Liver (tissue), 9 donors: ENCODE data around the gene WFIKKN1. TPM values are rescaled to one million over a fixed set of nuclear protein-coding genes. Genes with fewer than 3 reads are reported as not detected.
A peak's percentile ranks its signal among the peaks of the same experiment; 100 is the strongest.

ENCODE experiments used
- DNase-seq: peaks from one replicate; pipeline ENCODE4 v3.0.0-alpha.2; 2017; ENCODE audit warnings: low spot score
- H3K27ac ChIP-seq, 2 donors: one replicate each; pipeline ENCODE4 v1.7.0; 2013; ENCODE audit warnings: inconsistent platforms in 2 of 2, low read length in 2 of 2, control low read depth in 1 of 2, low read depth in 1 of 2, mild to moderate bottlenecking in 1 of 2
- H3K27me3 ChIP-seq, 4 donors: one replicate each; pipeline versions ENCODE4 v1.6.1 to v1.7.0; 2013; ENCODE audit warnings: low read length in 3 of 4, inconsistent platforms in 1 of 4, mild to moderate bottlenecking in 1 of 4, moderate library complexity in 1 of 4; ENCODE audit not compliant: control insufficient read depth in 4 of 4, insufficient read depth in 4 of 4
- H3K36me3 ChIP-seq, 4 donors: one replicate each; pipeline versions ENCODE4 v1.6.1 to v1.7.0; 2013; ENCODE audit warnings: low read length in 3 of 4, mild to moderate bottlenecking in 3 of 4, low read depth in 1 of 4, moderate library complexity in 1 of 4; ENCODE audit not compliant: control insufficient read depth in 4 of 4, insufficient read depth in 3 of 4
- H3K4me1 ChIP-seq, 4 donors: one replicate each; pipeline versions ENCODE4 v1.6.1 to v1.7.0; 2013; ENCODE audit warnings: low read length in 3 of 4, mild to moderate bottlenecking in 3 of 4, moderate library complexity in 1 of 4; ENCODE audit not compliant: control insufficient read depth in 4 of 4, insufficient read depth in 4 of 4
- H3K4me3 ChIP-seq, 3 donors: one replicate each; pipeline versions ENCODE4 v1.6.1 to v1.7.0; 2013; ENCODE audit warnings: low read length in 3 of 3, control low read depth in 1 of 3, low read depth in 1 of 3, mild to moderate bottlenecking in 1 of 3
- H3K9ac ChIP-seq, 2 donors: one replicate each; pipeline ENCODE4 v1.7.0; 2013; ENCODE audit warnings: low read length in 2 of 2, mild to moderate bottlenecking in 2 of 2, moderate library complexity in 2 of 2, control low read depth in 1 of 2, low read depth in 1 of 2
- H3K9me3 ChIP-seq, 4 donors: one replicate each; pipeline versions ENCODE4 v1.6.1 to v1.7.0; 2013; ENCODE audit warnings: low read length in 3 of 4; ENCODE audit not compliant: control insufficient read depth in 4 of 4
- ATF3 ChIP-seq: IDR thresholded peaks from 2 replicates; pipeline ENCODE4 v1.6.1; 2016; ENCODE audit warnings: antibody characterized with exemption
- EGR1 ChIP-seq, 2 donors: IDR thresholded peaks; 2 replicates each; pipeline ENCODE4 v1.6.1; 2016 to 2018; ENCODE audit warnings: antibody characterized with exemption in 2 of 2, low read depth in 2 of 2
- FOXA1 ChIP-seq: IDR thresholded peaks from 2 replicates; pipeline ENCODE4 v1.6.1; 2016; ENCODE audit warnings: antibody characterized with exemption
- FOXA2 ChIP-seq: IDR thresholded peaks from 2 replicates; pipeline ENCODE4 v1.6.1; 2016; ENCODE audit warnings: antibody characterized with exemption
- GABPA ChIP-seq, 2 donors: IDR thresholded peaks in 1 of 2; conservative IDR thresholded peaks in 1 of 2; 2 replicates each; pipeline ENCODE4 v1.6.1; 2016; ENCODE audit warnings: antibody characterized with exemption in 2 of 2, mild to moderate bottlenecking in 1 of 2, moderate library complexity in 1 of 2
- HNF4A ChIP-seq, 2 donors: conservative IDR thresholded peaks; 2 replicates each; pipeline ENCODE4 v1.6.1; 2016; ENCODE audit warnings: antibody characterized with exemption in 2 of 2, mild to moderate bottlenecking in 2 of 2
- HNF4G ChIP-seq: IDR thresholded peaks from 2 replicates; pipeline ENCODE4 v1.6.1; 2016; ENCODE audit warnings: antibody characterized with exemption
- JUND ChIP-seq, 2 donors: IDR thresholded peaks; 2 replicates each; pipeline ENCODE4 v1.6.1; 2016; ENCODE audit warnings: antibody characterized with exemption in 2 of 2
- MAX ChIP-seq: IDR thresholded peaks from 2 replicates; pipeline ENCODE4 v1.6.1; 2016; ENCODE audit warnings: antibody characterized with exemption
- NR2F2 ChIP-seq: IDR thresholded peaks from 2 replicates; pipeline ENCODE4 v1.6.1; 2016; ENCODE audit warnings: antibody characterized with exemption
- RAD21 ChIP-seq, 2 donors: IDR thresholded peaks; 2 replicates each; pipeline ENCODE4 v1.6.1; 2016; ENCODE audit warnings: antibody characterized with exemption in 2 of 2, mild to moderate bottlenecking in 2 of 2
- REST ChIP-seq: IDR thresholded peaks from 2 replicates; pipeline ENCODE4 v1.6.1; 2016; ENCODE audit warnings: antibody characterized with exemption, mild to moderate bottlenecking
- RXRA ChIP-seq, 2 donors: IDR thresholded peaks; 2 replicates each; pipeline ENCODE4 v1.6.1; 2017 to 2018; ENCODE audit warnings: antibody characterized with exemption in 2 of 2, mild to moderate bottlenecking in 1 of 2
- SP1 ChIP-seq: IDR thresholded peaks from 2 replicates; pipeline ENCODE4 v1.6.1; 2018; ENCODE audit warnings: antibody characterized with exemption, mild to moderate bottlenecking
- TAF1 ChIP-seq: conservative IDR thresholded peaks from 2 replicates; pipeline ENCODE4 v1.6.1; 2016; ENCODE audit warnings: antibody characterized with exemption, mild to moderate bottlenecking
- YY1 ChIP-seq: IDR thresholded peaks from 2 replicates; pipeline ENCODE4 v1.6.1; 2016; ENCODE audit warnings: antibody characterized with exemption, mild to moderate bottlenecking
- WGBS: extraction: QIAGEN DNeasy Blood & Tissue Kit; methylation state at CpG from one replicate; pipeline ENCODE4 v1.1.7; 2013; 5-methylcytosine and 5-hydroxymethylcytosine counted together
- polyA plus RNA-seq, 2 donors: library from polyadenylated mRNA; stranded (reverse) in 1 of 2; unstranded in 1 of 2; fragments of 200-250 nt in 1 of 2; fragments of >200 nt in 1 of 2; fragmentation: Nextera tagmentation in 1 of 2; extraction: Ambion mirVana in 1 of 2; gene quantifications; one replicate each; pipeline versions ENCODE4 v1.2.1 to v1.2.3, GENCODE V29; 2013 to 2015
- total RNA-seq, 2 donors: library from RNA; depleted of rRNA; stranded (reverse); fragments of >200 nt; gene quantifications; one replicate each; pipeline ENCODE4 v1.2.3, GENCODE V29; 2014
- donor health status: healthy.
- donor health status: healthy.
- donor health status: healthy.
- donor health status: healthy.
- donor health status: healthy.

WFIKKN1 gene
- total and polyA plus RNA-seq, 4 donors, result 0.19 to 1.2 (median 0.46) TPM

GRCh38 chr16:641326-642188 lies 10.8 kb downstream of the WFIKKN1 start, which contains the start of gene MCRIP2:
Gene MCRIP2 (plus strand): TSS chr16:641828. CDS start chr16:641992, 164 bp downstream.
- Histone ChIP-seq H3K27me3 (no peaks in the 10 kb centered on the region), H3K27ac (peak within 1 kb of the TSS; percentile 65 to 89), H3K36me3 (peaks cover 0 to 1% (median 0%) of the 10 kb centered on the region in 4 donors), H3K9ac (peak within 1 kb of the TSS in 1 of 2 donors; percentile 90), H3K4me3 (peak within 1 kb of the TSS; percentile 66 to 95 (median 73)), H3K4me1 (peaks cover 27 to 65% (median 41%) of the 10 kb centered on the region in 4 donors), H3K9me3 (no peaks in the 10 kb centered on the region)
- DNase-seq, result peak; percentile 85
- TF ChIP-seq HNF4G (no peak), REST (peak; percentile 33), TAF1 (no peak), RAD21 (IDR thresholded peaks at IDR 0.05) (peak in 1 of 2 donors; percentile 14), HNF4A (conservative IDR thresholded peaks at IDR 0.05) (no peak), SP1 (peak; percentile 48), FOXA1 (peak; percentile 19), YY1 (peak; percentile 45), EGR1 (IDR thresholded peaks at IDR 0.05; ENCODE audit: low read depth in 2 of 2) (peak in 1 of 2 donors; percentile 85)
- 1% methylated on average over 81 of the region's 81 CpGs for WGBS

- 2% methylated on average over 72 of the region's 72 CpGs for WGBS
These were observed 11.6 kb downstream of the WFIKKN1 start for GRCh38 chr16:642189-643049.

More at GRCh38 chr16:642189-643049, 11.6 kb downstream of the WFIKKN1 start:
- H3K27ac ChIP-seq, result peak overlapping the region; percentile 65 to 89
- H3K9me3 ChIP-seq, result no peaks in the 10 kb centered on the region
- peak overlapping the region; percentile 66 to 95 (median 73) for H3K4me3 ChIP-seq
- peak overlapping the region in 1 of 2 donors; percentile 90 for H3K9ac ChIP-seq
- H3K36me3 ChIP-seq, result peaks cover 0 to 1% (median 0%) of the 10 kb centered on the region in 4 donors
- TF ChIP-seq GABPA (IDR thresholded peaks at IDR 0.05 in 1 of 2, conservative IDR thresholded peaks at IDR 0.05 in 1 of 2) (peak in 1 of 2 donors; percentile 21), REST (no peak), ATF3 (no peak), JUND (IDR thresholded peaks at IDR 0.05) (no peak), FOXA2 (no peak), MAX (no peak), SP1 (no peak), RAD21 (IDR thresholded peaks at IDR 0.05) (peak in 1 of 2 donors; percentile 9), NR2F2 (peak; percentile 29), RXRA (IDR thresholded peaks at IDR 0.05) (peak in 1 of 2 donors; percentile 49), HNF4A (conservative IDR thresholded peaks at IDR 0.05) (peak; percentile 13 to 34), YY1 (no peak)
- peaks cover 27 to 71% (median 48%) of the 10 kb centered on the region in 4 donors for H3K4me1 ChIP-seq
- no peaks in the 10 kb centered on the region for H3K27me3 ChIP-seq
- DNase-seq, result peak; percentile 63
